Stimulated activated CD4-positive, alpha-beta T cell treated with anti-CD3 and anti-CD28 coated beads, TNF-alpha, amount 100 ng/mL, for 24 hours (primary cell): ENCODE data around the gene ZNF777.
"Not testable (repeated sequence)": the region's sequence is repeated elsewhere in the genome, so short reads cannot be mapped to it uniquely, and the experiment has no call there.

Experiments used
- DNase-seq, 3 experiments: peaks; one replicate each; pipeline ENCODE4 v3.0.0-alpha.2; 2020; ENCODE audit warnings: low read depth in 3 of 3

The ZNF777 gene

DNA sequence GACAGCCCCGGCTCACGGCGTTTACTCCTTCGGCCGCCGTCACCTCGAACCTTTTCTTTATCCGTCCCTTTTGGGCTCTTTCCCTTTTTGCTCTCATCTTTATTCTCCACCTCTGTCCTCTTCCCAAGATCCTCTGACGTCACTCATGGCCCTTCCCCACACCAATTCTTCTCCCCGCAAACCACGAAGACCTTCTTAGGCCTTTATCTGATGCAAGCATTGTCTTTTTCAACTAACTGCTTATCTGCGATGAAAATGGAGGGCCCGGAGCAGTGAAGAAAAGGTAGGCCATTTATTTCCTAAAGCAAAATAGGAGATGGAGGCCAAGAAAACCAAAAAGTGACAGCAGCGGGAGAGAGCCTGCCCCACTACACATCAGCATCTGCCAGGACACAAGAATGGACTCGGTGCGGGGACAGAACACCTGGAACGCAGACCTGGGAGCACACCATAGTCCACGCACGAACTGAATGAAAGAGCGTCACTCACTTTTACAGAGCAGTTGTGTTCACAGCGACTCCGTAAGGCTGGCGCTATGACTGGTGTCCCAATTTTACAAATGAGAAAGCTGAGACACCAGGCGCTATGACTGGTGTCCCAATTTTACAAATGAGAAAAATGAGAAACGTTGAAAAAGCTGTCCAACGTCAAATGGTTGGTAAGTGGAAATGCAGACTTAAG lies 45.3 kb downstream of the ZNF777 start:
- DNase-seq = no peak

DNA sequence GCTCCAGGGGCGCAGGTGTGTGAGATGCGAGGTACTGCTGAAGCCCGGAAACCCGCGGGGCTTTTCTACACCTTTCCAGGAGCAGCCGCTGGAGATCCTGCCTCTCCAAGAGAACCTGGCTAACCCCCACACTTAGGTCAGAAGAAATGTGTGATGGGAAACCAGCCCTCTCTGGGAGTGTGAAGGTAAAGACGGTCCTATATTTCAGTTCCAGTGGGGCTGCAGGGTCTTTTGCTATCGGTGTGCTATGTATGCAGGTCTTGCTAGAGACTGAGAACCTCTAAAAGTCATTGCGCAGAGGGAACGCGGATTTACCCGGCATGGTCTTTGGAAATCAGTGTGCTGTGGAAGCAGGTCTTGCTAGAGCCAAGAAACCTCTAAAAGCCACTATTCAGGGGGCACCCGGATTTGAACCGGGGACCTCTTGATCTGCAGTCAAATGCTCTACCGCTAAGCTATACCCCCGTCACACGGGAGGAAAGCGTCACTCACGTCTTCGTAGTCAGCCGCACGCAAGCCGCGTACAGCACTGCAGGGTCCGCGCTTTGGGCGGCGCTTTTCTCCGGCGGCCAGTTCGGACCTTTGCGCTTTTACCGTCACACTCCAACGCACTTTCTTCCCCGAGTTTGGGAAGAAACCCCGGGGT lies 46.0 kb downstream of the ZNF777 start:
- DNase-seq = peak in 2 of 3 experiments; percentile 7 to 67

DNA sequence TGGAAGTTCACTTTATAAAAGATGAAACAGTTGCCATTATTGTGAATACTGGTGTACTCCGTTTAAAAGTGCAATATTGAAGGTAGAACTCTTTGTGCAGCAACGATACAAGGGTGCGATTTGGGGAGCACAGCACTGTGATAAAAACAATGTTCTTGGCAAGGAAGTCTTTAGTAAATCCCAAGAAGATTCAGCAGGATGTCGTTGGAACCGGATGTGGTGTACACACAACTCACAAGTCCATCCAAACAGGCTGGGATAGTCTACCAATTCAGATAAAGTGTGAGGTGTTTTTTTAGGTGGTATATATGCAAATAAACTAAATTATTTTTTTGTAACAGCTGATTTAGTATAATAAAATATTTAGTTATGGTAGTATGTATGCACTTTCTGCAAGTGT lies 46.7 kb downstream of the ZNF777 start:
- no peak for DNase-seq

DNA sequence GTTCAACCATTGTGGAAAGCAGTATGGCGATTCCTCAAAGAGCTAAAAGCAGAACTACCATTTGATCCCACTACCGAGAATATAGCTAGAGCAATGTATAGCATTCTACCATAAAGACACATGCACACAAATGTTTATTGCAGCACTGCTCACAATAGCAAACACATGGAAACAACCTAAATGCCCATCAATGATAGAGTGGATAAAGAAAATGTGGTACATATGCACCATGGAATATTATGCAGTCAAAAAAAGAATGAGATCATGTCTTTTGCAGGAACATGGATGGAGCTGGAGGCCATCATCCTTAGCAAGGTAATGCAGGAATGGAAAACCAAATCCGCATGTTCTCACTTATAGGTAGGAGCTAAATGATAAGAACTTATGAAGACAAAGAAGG lies 47.8 kb downstream of the ZNF777 start:
- not testable (repeated sequence) for DNase-seq

DNA sequence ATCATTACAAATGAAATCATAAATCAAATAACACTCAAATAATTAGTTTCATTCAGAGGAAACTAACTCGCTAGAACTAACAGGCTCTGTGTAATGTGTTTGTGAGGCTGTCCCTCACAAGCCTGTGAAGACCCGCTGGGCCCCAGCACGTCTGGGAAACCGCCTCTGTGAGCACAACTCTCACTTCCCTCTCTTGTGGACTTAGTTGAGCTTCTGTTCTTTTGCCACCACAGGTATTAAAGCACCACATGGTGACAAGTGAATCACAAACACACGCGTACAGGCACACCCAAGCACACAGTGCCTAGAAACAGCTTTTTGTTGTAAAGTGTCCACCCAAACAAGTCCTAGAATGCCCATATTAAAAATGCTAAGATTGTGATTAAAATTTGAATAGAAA lies 51.0 kb downstream of the ZNF777 start:
- no peak for DNase-seq

DNA sequence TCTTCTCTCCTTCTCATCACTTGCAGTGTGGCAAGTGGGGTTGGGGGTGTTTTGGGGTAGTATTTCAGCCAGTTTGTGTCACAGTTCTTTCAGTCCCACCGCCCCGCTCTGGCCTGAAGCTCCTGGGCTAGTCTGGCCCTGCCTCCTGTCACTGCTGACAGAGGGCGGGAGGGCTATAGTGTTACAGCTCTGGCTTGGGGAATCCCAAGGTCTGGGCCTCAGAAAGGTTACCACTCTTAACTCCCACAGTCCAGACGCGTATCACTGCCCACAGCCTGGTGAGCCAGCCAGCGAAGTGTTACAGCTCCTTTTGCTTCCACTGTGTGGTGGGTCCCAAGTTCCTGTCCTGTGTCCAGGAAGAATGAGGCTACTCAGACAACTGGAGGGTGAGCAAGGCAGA lies 56.0 kb downstream of the ZNF777 start:
- DNase-seq = no peak

DNA sequence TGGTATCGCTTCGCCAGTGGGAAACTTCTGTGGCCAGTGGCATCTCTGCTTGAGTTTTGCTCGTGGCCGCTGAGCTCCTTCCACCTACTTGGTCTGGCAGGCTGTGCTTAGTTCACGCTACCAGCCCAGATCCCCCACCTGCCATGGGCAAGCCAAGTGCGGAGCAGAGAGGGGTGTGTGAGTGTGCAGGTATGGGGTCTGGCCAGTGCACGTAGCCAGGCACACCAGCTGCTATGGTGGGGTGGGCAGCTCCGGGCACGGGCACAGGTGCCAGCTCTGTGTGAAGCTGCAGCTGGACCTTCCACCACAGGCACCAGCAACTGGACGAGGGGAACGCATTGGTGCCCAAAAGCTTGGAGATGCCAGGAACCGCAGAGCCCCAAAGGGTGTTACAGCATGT lies 56.5 kb downstream of the ZNF777 start:
- no peak for DNase-seq

DNA sequence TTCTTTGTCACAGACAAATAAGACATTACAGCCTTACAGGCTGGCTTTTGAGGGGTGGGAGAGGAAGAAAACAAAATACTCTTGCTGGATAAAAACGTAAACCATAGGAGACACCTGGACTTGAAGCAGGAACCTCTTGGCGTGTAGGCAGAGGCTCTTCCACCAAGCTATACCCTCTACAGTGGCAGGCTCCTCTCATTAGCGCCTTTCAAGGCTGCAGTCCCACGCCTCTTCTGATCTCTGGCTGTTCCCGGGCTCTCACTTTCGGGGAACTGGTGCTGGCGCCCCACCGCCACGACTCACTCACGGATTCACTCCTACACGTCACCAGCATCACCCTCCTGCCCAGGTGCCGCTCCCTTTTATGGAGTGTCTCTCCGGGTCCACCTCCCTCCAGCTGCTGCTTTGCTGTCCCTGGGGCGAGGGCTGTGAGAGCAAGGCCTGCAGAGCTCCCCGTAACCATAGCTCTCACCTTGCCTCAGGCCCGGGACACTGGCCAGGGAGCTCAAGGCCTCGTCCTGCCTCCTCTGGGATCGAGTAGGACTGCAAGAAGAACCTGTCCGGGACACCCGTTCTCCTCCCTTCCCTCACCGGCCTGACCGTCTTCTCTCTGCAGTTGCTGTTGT lies 62.6 kb downstream of the ZNF777 start:
- DNase-seq = no peak

DNA sequence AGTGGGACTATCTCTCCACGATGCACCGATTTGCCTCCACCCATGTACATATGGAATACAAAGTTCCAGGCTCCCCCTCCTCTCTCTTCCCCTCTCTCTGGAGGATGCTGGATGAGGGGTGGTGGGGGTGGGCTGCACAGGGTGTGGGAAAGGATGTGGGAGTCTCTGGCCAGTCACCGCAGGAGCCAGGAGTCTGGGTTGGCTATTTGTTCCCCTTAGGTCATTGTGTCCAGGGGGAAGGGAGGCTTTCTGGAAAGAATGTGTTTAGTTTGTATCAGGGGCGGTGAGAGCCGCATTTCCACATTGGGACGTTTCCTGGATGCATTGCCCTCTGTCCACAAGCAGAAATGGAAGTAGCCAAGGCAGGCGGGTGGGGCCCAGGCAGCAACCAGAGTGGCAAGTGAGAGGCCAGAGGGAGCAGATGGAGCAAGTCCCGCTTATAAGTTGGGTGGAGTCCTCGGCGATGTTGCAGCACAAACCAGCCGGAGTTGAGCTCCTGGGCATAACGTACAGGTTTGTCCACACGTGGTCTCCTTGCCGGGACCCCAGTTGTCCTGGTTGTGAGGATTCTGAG lies 63.3 kb downstream of the ZNF777 start:
- DNase-seq = no peak

DNA sequence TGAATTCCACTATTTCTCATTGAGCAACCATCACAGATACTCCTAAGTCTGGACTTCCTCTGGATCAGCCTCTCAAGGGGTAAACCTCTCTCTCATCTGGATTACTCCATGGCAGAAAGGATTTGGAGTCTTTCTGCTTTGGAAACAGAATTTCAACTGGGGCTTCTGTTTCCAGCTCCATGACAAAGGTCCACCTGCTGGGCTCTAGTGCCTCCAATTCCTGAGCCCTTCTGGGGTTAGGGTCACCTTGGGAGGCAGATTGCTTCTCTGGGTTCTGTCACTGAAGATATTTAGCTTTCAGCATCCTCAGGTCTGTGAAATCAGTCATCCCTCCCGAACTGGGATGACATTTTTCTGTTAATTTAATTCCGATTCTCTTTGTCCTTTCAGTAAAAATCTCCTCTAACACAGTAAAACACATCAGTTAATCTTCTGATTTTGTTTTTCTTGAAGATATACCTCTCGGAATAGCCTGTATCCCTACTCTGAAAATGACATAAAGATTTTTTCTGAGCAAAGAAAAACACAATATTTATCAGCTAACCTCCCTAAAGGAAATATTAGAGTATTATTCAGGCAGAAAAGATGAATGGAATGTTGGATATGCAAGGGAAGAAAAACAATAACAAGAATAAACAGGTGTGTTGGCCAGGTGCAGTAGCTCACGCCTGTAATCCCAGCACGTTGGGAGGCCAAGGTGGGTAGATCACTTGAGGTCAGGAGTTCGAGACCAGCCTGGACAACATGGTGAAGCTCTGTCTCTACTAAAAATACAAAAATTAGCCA lies 72.1 kb downstream of the ZNF777 start:
- not testable (repeated sequence) for DNase-seq

DNA sequence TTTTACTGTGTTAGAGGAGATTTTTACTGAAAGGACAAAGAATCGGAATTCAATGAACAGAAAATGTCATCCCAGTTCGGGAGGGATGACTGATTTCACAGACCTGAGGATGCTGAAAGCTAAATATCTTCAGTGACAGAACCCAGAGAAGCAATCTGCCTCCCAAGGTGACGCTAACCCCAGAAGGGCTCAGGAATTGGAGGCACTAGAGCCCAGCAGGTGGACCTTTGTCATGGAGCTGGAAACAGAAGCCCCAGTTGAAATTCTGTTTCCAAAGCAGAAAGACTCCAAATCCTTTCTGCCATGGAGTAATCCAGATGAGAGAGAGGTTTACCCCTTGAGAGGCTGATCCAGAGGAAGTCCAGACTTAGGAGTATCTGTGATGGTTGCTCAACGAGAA lies 74.3 kb downstream of the ZNF777 start:
- not testable (repeated sequence) for DNase-seq

DNA sequence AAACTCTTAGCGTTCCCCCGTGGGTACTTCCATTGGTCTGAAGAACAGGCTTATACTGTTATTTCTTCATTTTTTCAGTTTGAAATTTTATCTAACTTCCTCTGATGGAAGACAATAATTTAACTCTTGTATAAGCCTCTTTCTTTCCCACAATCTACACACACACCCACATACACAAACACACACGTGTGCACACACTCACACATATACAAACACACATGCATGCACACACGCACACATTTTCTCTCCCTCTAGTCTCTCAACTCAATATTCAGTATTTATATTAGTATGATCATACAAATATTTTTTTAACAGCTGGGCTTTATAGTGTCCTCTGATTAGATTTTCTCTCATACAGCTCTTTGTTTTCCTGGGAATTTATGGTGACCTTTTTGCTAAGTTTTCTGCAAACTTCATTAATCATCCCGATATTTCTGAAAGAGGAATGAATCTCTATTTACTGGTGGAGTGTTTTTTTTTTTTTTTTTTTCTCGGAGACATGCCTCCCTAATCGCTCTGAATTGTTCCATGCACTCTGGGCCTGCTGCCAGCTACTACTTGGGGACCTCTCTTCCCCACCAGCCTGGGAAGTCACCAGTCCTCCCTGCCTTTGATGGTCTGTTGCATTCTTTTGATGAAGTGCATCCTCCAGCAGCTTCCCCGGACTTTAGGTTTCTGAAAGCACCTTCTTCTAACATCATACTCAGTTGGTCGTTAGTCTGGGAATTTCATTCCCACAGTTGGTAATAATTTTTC lies 75.5 kb downstream of the ZNF777 start:
- no peak for DNase-seq
